Panc1 (cell line): ENCODE measurements around the gene CAMSAP3.

Experiments used
- CTCF ChIP-seq: fragments of 450-650 bp; IDR thresholded peaks from 2 replicates; pipeline ENCODE4 v1.5.1; 2017; ENCODE audit warnings: mild to moderate bottlenecking
- POLR2AphosphoS5 ChIP-seq: IDR thresholded peaks from 2 replicates; pipeline ENCODE4 v1.6.1; 2012; ENCODE audit warnings: mild to moderate bottlenecking, low read depth, low read length, moderate library complexity

DNA sequence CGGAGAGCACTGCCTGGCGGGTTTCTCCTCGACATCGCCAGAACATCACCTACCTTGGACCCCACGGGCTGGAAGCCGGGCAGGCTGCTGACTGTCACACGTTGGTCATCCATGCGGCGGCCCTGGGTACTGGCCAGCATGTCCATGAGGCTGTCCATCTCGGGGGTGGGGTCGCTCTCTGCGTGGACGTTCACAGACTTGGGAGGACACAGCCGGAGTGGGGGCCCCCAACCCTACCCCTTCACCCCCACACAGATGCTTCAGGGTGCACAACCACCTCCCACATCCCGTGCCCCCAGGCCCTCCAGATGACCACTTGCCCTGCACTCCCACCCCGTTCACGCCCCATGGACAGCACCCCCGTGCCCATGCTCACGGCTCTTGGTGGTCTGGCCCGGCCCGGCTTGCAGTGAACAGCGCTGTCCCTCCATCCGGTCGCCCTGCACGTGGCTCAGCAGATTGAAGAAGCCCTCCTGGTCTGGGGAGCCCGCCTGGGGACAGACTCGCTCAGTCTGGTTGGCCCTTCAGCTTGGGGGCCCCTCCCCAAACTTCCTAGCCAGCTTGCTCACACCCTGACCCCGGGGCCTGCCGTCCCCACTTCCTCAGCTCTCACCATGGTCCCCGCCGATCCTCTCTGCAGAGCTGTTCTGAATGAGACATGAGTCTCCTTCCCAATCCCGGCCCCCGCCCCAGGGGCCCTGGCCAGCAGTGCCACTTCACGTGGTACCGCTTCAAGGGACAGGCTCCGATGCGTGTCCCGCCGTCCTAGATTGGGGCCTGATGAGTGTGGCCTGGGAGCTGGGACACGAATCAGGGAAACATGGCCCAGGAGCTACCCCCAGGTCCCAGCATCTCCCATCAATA lies 36.9 kb downstream of the CAMSAP3 start:
- TF ChIP-seq CTCF (no peak), POLR2AphosphoS5 (no peak)
